Adrenal gland (tissue), 19 donors: Measurements from ENCODE around the gene RTP1. TPM values are rescaled to one million over a fixed set of nuclear protein-coding genes. Genes with fewer than 3 reads are reported as not detected.
A peak's percentile ranks its signal among the peaks of the same experiment; 100 is the strongest.

Experiments
- DNase-seq, 7 donors: peaks; one replicate each; pipeline ENCODE4 v3.0.0-alpha.2; 2019 to 2020
- H3K27ac ChIP-seq, 5 donors: fragments of 200-600 bp; sonication (generic) in 4 of 5; 1 replicate in 3 of 5; 2 replicates in 2 of 5; pipeline versions ENCODE4 v1.5.1 to v1.8.0; 2016 to 2020; ENCODE audit warnings: mild to moderate bottlenecking in 1 of 5
- H3K27me3 ChIP-seq: fragments of 200-600 bp; 2 replicates; pipeline ENCODE4 v1.8.0; 2021
- H3K36me3 ChIP-seq, 2 donors: fragments of 200-600 bp; replicated peaks in 1 of 2; 1 replicate in 1 of 2; 2 replicates in 1 of 2; pipeline versions ENCODE4 v1.5.1 to v1.8.0; 2018 to 2022
- H3K4me1 ChIP-seq, 2 donors: fragments of 200-600 bp; replicated peaks in 1 of 2; 1 replicate in 1 of 2; 2 replicates in 1 of 2; pipeline versions ENCODE4 v1.5.1 to v1.8.0; 2018 to 2021
- H3K4me3 ChIP-seq, 4 donors: fragments of 200-600 bp; sonication (generic) in 3 of 4; one replicate each; pipeline ENCODE4 v1.5.1; 2016 to 2018
- H3K9me3 ChIP-seq, 3 donors: fragments of 200-600 bp; sonication (generic) in 1 of 3; replicated peaks in 1 of 3; 1 replicate in 2 of 3; 2 replicates in 1 of 3; pipeline versions ENCODE4 v1.5.1 to v1.8.0; 2016 to 2021
- CTCF ChIP-seq, 6 experiments: fragments of 450-650 bp in 4 of 6; fragments of 200-600 bp in 2 of 6; sonication (generic) in 1 of 6; IDR thresholded peaks; 1 replicate in 5 of 6; 2 replicates in 1 of 6; pipeline versions ENCODE4 v1.5.1 to v1.8.0; 2016 to 2021; ENCODE audit warnings: antibody characterized with exemption in 6 of 6, mild to moderate bottlenecking in 2 of 6, moderate library complexity in 1 of 6
- POLR2A ChIP-seq, 2 donors: fragments of 450-650 bp; IDR thresholded peaks; one replicate each; pipeline ENCODE4 v1.6.1; 2017; ENCODE audit warnings: antibody characterized with exemption in 2 of 2, mild to moderate bottlenecking in 2 of 2, moderate library complexity in 1 of 2
- WGBS, 4 donors: extraction: QIAGEN DNeasy Blood & Tissue Kit in 2 of 4; methylation state at CpG; one replicate each; pipeline versions ENCODE4 v1.1.5 to v1.1.7; 2013 to 2017; 5-methylcytosine and 5-hydroxymethylcytosine counted together
- intact Hi-C, 2 donors: fragments of 100-400 bp; cut with DNase I; formaldehyde crosslinking; loops; one replicate each; pipeline versions ENCODE4 v1.14.1 to v1.15.0; 2022 to 2023
- long read RNA-seq, 10 donors: library from polyadenylated mRNA in 3 of 10; unstranded in 2 of 10; stranded (forward) in 1 of 10; transcript quantifications; one replicate each; pipeline ENCODE4 v2.0.0 and lab custom pipeline, GENCODE V29; 2021 to 2026
- polyA plus RNA-seq, 3 donors: library from polyadenylated mRNA; stranded (reverse); fragments of 200-250 nt in 2 of 3; fragments of 350-450 nt in 1 of 3; fragmentation: Illumina TruSeq in 1 of 3; extraction: RNeasy Lipid Tissue Mini Kit (QIAGEN cat#74804) in 1 of 3; gene quantifications; one replicate each; pipeline ENCODE4 v1.2.3, GENCODE V29; 2013 to 2014
- total RNA-seq, 9 donors: library from RNA; depleted of rRNA in 4 of 9; stranded (reverse); fragments of >200 nt in 4 of 9; fragments of 120-200 nt in 1 of 9; fragmentation: NEBNext Ultra II Directional in 1 of 9; extraction: Animal tissue kit (Norgen Biotek cat#: 25700) in 1 of 9; gene quantifications; one replicate each; pipeline versions ENCODE4 v1.1.0 to v1.2.4, GENCODE V29; 2013 to 2023
- donor health status: healthy with polysubstance abuse.
- donor health status: Bipolar disorder and iron deficiency.
- donor health status: DM: yes; HTN: yes; CAD: no.
- donor health status: DM: no; HTN: no; CAD: no.
- donor health status: DM: no; HTN: no; CAD: no.
- donor health status: DM: yes; HTN: yes; CAD: no.

RTP1 gene
- under 1 TPM in 1 of 9 donors, not detected in 8; 0.11 TPM for total RNA-seq
- under 1 TPM in 1 of 3 donors, not detected in 2; 0.03 TPM for polyA plus RNA-seq
- long read RNA-seq, donor 1, result 0 reads
- long read RNA-seq, donor 2, partial matches to known transcripts, result 0 of 1 reads
- long read RNA-seq, donor 2, other reads (novel, unspliced or antisense), result 0 of 1 reads
- long read RNA-seq, donor 3, result 0 reads
- long read RNA-seq, donor 4, result 0 reads
- long read RNA-seq, donor 5, result 0 reads
- long read RNA-seq, donor 6, result 0 reads
- long read RNA-seq, donor 7, result 0 reads
- long read RNA-seq, donor 8, result 0 reads
- long read RNA-seq, donor 9, result 0 reads
- long read RNA-seq, donor 10, result 0 reads

- intact Hi-C loops, result no loop called here
- Histone ChIP-seq H3K4me3 (no peak within 1 kb of the TSS), H3K4me1 (no peaks in the 10 kb centered on the region), H3K27me3 (peaks cover 4% of the 10 kb centered on the region), H3K9me3 (no peaks in the 10 kb centered on the region), H3K36me3 (no peaks in the 10 kb centered on the region), H3K27ac (no peak within 1 kb of the TSS)
- no peak for DNase-seq
- 66 to 86% (median 68%) methylated on average over 8 of the region's 8 CpGs for WGBS, 4 donors
- no peak for TF ChIP-seq POLR2A (IDR thresholded peaks at IDR 0.05)
- no peak for TF ChIP-seq CTCF (IDR thresholded peaks at IDR 0.05)
These were observed at the start of gene RTP1 for GRCh38 chr3:187197335-187197649. Gene RTP1, plus strand, starts transcription at chr3:187197486. Its CDS starts 30 bp downstream, at chr3:187197516.

DNA sequence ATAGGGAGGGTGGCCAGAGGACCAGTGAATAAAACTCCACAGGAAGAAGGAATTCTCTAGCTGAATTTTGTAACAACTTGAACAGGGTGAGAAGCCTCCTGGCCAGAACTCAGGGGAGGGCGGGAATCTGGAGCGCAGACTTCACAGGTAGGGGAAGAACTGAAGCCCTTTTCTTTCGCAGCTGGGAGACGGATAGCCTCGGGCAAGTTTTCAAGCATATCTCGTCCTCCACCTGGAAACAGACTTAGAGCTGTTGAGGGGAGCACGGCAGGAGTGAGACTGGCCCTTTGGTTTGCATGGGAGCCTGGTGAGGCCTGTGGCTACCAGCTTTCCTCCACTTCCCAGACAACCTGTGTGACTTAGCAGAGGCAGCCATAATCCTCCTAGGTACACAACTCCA is 47.1 kb upstream of the RTP1 start:
- no peaks in the 10 kb centered on the region for H3K9me3 ChIP-seq
- 94 to 98% (median 94%) methylated on average over 7 of the region's 7 CpGs for WGBS, 4 donors
- TF ChIP-seq CTCF (IDR thresholded peaks at IDR 0.05), result no peak
- TF ChIP-seq POLR2A (IDR thresholded peaks at IDR 0.05), result no peak
- no peaks in the 10 kb centered on the region for H3K36me3 ChIP-seq
- no peaks in the 10 kb centered on the region for H3K4me1 ChIP-seq
- no peak overlapping the region for H3K27ac ChIP-seq
- intact Hi-C loops, result no loop called here
- no peak for DNase-seq
- H3K4me3 ChIP-seq, result no peak overlapping the region
- no peaks in the 10 kb centered on the region for H3K27me3 ChIP-seq

GRCh38 chr3:187150599-187150998 is 46.7 kb upstream of the RTP1 start:
- TF ChIP-seq POLR2A (IDR thresholded peaks at IDR 0.05), result no peak
- TF ChIP-seq CTCF (IDR thresholded peaks at IDR 0.05), result peak in 1 of 6 experiments; percentile 7
- peak in 3 of 7 donors; percentile 7 to 52 (median 19) for DNase-seq
- WGBS, 4 donors, result 54 to 83% (median 76%) methylated on average over 2 of the region's 2 CpGs
- Histone ChIP-seq H3K4me1 (no peaks in the 10 kb centered on the region), H3K27me3 (no peaks in the 10 kb centered on the region), H3K27ac (no peak overlapping the region), H3K36me3 (no peaks in the 10 kb centered on the region), H3K9me3 (no peaks in the 10 kb centered on the region), H3K4me3 (no peak overlapping the region)
- intact Hi-C loops, result no loop called here

DNA sequence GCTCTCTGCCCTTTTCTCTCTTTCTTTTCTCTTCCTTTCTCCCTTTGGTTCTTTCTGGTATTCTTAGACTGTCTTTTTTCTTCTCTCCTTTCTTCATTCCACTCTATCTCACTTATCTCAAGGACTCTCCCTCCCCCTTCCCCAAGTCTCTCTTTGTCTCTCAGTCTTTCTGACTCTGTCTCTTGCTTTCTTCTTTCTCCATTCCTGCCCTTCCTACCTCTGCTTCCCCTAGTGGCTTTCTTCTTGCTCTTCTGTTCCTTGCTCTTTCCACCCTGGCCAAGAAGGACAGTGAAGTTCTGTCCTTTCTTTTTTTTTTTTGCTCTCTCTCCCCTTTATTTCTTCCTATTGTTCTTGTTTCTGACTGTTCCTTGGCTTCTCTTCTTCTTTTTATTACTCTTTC is 35.7 kb upstream of the RTP1 start:
- H3K9me3 ChIP-seq, result no peaks in the 10 kb centered on the region
- no peak overlapping the region for H3K27ac ChIP-seq
- no peak overlapping the region for H3K4me3 ChIP-seq
- H3K4me1 ChIP-seq, result no peaks in the 10 kb centered on the region
- H3K36me3 ChIP-seq, result no peaks in the 10 kb centered on the region
- intact Hi-C loops, result loop anchor here (5.0 to 10.0 kb wide), 3 partner anchors 49 to 557 kb away; partner anchors contain the start of gene ADIPOQ (in 2 of the 2)
- no peak for DNase-seq
- no peaks in the 10 kb centered on the region for H3K27me3 ChIP-seq
- TF ChIP-seq POLR2A (IDR thresholded peaks at IDR 0.05) (no peak), CTCF (IDR thresholded peaks at IDR 0.05) (no peak)
